ENCODE results near the gene FHIT. TPM values are rescaled to one million over a fixed set of nuclear protein-coding genes. Genes with fewer than 3 reads are reported as not detected.

The FHIT gene
- polyA plus RNA-seq, 1 of the 3 experiments (the other 2 are of a cell fraction), result 0.41 TPM

- Histone ChIP-seq H2AFZ (ENCODE audit: low read depth) (no peak overlapping the region), H3K9ac (no peak overlapping the region), H3K9me3 (no peaks in the 10 kb centered on the region), H3K36me3 (replicated peaks in 1 of 2; ENCODE audit: control insufficient read depth in 1 of 2, insufficient read depth in 2 of 2, low read length in 1 of 2) (no peaks in the 10 kb centered on the region), H4K20me1 (ENCODE audit: insufficient read depth) (no peaks in the 10 kb centered on the region), H3K4me3 (ENCODE audit: low read depth in 2 of 2, low read length in 1 of 2) (no peak overlapping the region), H3K79me2 (ENCODE audit: insufficient read depth) (no peaks in the 10 kb centered on the region), H3K27me3 (ENCODE audit: insufficient read depth) (no peaks in the 10 kb centered on the region), H3K4me2 (no peak overlapping the region), H3K9me2 (no peaks in the 10 kb centered on the region), H3K4me1 (ENCODE audit: control insufficient read depth in 1 of 2, insufficient read depth in 2 of 2, low read depth in 1 of 2, low read length in 1 of 2) (no peaks in the 10 kb centered on the region), H3K27ac (ENCODE audit: low read depth in 2 of 2, low read length in 1 of 2) (no peak overlapping the region), H3F3A (replicated peaks; ENCODE audit: insufficient read depth) (no peaks in the 10 kb centered on the region)
- 59% methylated on average over 1 of the region's 1 CpG for WGBS (ENCODE audit: low lambda C conversion rate)
- POLR2A ChIA-PET, result no interaction called here
- CTCF ChIA-PET, result interaction anchor here (1.0 kb wide), 1 partner anchor 18 kb away, joined by 3 read pairs; no protein-coding TSS in a partner anchor
- TF ChIP-seq TEAD4 (IDR thresholded peaks at IDR 0.05; ENCODE audit: borderline replicate concordance, insufficient read depth), result no peak
- TF ChIP-seq CHD2 (IDR thresholded peaks at IDR 0.05; ENCODE audit: low read length, partially characterized antibody), result no peak
- TF ChIP-seq JUND (IDR thresholded peaks at IDR 0.05), result no peak
- TF ChIP-seq, protein P1, sequence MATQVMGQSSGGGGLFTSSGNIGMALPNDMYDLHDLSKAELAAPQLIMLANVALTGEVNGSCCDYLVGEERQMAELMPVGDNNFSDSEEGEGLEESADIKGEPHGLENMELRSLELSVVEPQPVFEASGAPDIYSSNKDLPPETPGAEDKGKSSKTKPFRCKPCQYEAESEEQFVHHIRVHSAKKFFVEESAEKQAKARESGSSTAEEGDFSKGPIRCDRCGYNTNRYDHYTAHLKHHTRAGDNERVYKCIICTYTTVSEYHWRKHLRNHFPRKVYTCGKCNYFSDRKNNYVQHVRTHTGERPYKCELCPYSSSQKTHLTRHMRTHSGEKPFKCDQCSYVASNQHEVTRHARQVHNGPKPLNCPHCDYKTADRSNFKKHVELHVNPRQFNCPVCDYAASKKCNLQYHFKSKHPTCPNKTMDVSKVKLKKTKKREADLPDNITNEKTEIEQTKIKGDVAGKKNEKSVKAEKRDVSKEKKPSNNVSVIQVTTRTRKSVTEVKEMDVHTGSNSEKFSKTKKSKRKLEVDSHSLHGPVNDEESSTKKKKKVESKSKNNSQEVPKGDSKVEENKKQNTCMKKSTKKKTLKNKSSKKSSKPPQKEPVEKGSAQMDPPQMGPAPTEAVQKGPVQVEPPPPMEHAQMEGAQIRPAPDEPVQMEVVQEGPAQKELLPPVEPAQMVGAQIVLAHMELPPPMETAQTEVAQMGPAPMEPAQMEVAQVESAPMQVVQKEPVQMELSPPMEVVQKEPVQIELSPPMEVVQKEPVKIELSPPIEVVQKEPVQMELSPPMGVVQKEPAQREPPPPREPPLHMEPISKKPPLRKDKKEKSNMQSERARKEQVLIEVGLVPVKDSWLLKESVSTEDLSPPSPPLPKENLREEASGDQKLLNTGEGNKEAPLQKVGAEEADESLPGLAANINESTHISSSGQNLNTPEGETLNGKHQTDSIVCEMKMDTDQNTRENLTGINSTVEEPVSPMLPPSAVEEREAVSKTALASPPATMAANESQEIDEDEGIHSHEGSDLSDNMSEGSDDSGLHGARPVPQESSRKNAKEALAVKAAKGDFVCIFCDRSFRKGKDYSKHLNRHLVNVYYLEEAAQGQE (IDR thresholded peaks at IDR 0.05; ENCODE audit: low read depth, low read length), result no peak
- TF ChIP-seq, protein P2, sequence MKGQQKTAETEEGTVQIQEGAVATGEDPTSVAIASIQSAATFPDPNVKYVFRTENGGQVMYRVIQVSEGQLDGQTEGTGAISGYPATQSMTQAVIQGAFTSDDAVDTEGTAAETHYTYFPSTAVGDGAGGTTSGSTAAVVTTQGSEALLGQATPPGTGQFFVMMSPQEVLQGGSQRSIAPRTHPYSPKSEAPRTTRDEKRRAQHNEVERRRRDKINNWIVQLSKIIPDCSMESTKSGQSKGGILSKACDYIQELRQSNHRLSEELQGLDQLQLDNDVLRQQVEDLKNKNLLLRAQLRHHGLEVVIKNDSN (IDR thresholded peaks at IDR 0.05; ENCODE audit: borderline replicate concordance, low read depth), result no peak
- no peak for TF ChIP-seq EZH2phosphoT487 (IDR thresholded peaks at IDR 0.05; ENCODE audit: borderline replicate concordance, low read depth)
- no peak for TF ChIP-seq CTCF (IDR thresholded peaks at IDR 0.05)
- no peak for TF ChIP-seq ELF1 (IDR thresholded peaks at IDR 0.05)
- no peak for TF ChIP-seq GATA2 (CRISPR knock-in tag; IDR thresholded peaks at IDR 0.05)
- TF ChIP-seq TCF12 (IDR thresholded peaks at IDR 0.05), result no peak
- TF ChIP-seq PBX3 (IDR thresholded peaks at IDR 0.05), result no peak
- no peak for TF ChIP-seq SMC3 (IDR thresholded peaks at IDR 0.05; ENCODE audit: low read depth, low read length)
- TF ChIP-seq MAX (IDR thresholded peaks at IDR 0.05; ENCODE audit: low read depth), result no peak
- DNase-seq, result no peak
These were observed 1137.1 kb downstream of the FHIT start for GRCh38 chr3:60114191-60114590.
